ENCODE measurements around the gene CYBC1. TPM values are rescaled to one million over a fixed set of nuclear protein-coding genes. Genes with fewer than 3 reads are reported as not detected.

CYBC1 gene
- polyA plus RNA-seq, 3 donors, result 160 to 225 (median 217) TPM

GRCh38 chr17:82470065-82470464 is 19.5 kb upstream of the CYBC1 start:
- Histone ChIP-seq H3K9me3 (replicated peaks in 1 of 2; ENCODE audit: control insufficient read depth in 1 of 2, insufficient read depth in 1 of 2, low read length in 2 of 2) (no peaks in the 10 kb centered on the region), H3K27ac (ENCODE audit: low read depth in 1 of 2, low read length in 2 of 2) (no peak overlapping the region), H3K4me2 (replicated peaks; ENCODE audit: extremely low read depth, low read length, poor library complexity, severe bottlenecking) (no peak overlapping the region)

GRCh38 chr17:82468692-82469091 is 18.1 kb upstream of the CYBC1 start:
- H4K20me1 ChIP-seq (ENCODE audit: insufficient read depth, low read length), result peaks cover 11% of the 10 kb centered on the region
- no peak overlapping the region for H3K9ac ChIP-seq (ENCODE audit: insufficient read depth, low read length, poor library complexity, severe bottlenecking)
- TF ChIP-seq CTCF (IDR thresholded peaks at IDR 0.05), result no peak
- H3K4me3 ChIP-seq (replicated peaks in 1 of 3; ENCODE audit: low read depth in 2 of 3, low read length in 3 of 3), result no peak overlapping the region
- no peak overlapping the region for H3K27ac ChIP-seq (ENCODE audit: low read depth in 1 of 2, low read length in 2 of 2)
- peaks cover 72 to 89% of the 10 kb centered on the region in 2 donors for H3K36me3 ChIP-seq (replicated peaks in 1 of 2; ENCODE audit: control insufficient read depth in 1 of 2, insufficient read depth in 2 of 2, low read length in 2 of 2)
- Mint-ChIP-seq H3K4me3 (no peak overlapping the region), H3K36me3 (peaks cover 64 to 92% of the 10 kb centered on the region in 2 donors), H3K27ac (no peak overlapping the region), H3K4me1 (no peaks in the 10 kb centered on the region), H3K27me3 (ENCODE audit: low read depth in 3 of 3) (no peaks in the 10 kb centered on the region), H3K9me3 (peaks cover 0 to 4% (median 0%) of the 10 kb centered on the region in 7 donors)
- no peaks in the 10 kb centered on the region for H3K4me1 ChIP-seq (ENCODE audit: control insufficient read depth in 1 of 2, insufficient read depth in 2 of 2, low read length in 2 of 2)
- H3K9me3 ChIP-seq (replicated peaks in 1 of 2; ENCODE audit: control insufficient read depth in 1 of 2, insufficient read depth in 1 of 2, low read length in 2 of 2), result no peaks in the 10 kb centered on the region
- H3K4me2 ChIP-seq (replicated peaks; ENCODE audit: extremely low read depth, low read length, poor library complexity, severe bottlenecking), result no peak overlapping the region
- no peak for DNase-seq
- H2AFZ ChIP-seq (ENCODE audit: insufficient read depth, low read depth, low read length, poor library complexity, severe bottlenecking), result no peak overlapping the region
- intact Hi-C loops (cut with micrococcal nuclease), result no loop called here
- H3K27me3 ChIP-seq (ENCODE audit: control insufficient read depth in 2 of 2, insufficient read depth in 2 of 2, low read length in 2 of 2), result no peaks in the 10 kb centered on the region
- WGBS (ENCODE audit: insufficient coverage), result 100% methylated on average over 7 of the region's 7 CpGs
- peaks cover 2% of the 10 kb centered on the region for H3K79me2 ChIP-seq (ENCODE audit: insufficient read depth, low read length)

More at GRCh38 chr17:82470065-82470464, 19.5 kb upstream of the CYBC1 start:
- H3K79me2 ChIP-seq (ENCODE audit: insufficient read depth, low read length), result peaks cover 2% of the 10 kb centered on the region
- H3K9me3 Mint-ChIP-seq, result peaks cover 0 to 4% (median 0%) of the 10 kb centered on the region in 7 donors
- peaks cover 70 to 89% of the 10 kb centered on the region in 2 donors for H3K36me3 ChIP-seq (replicated peaks in 1 of 2; ENCODE audit: control insufficient read depth in 1 of 2, insufficient read depth in 2 of 2, low read length in 2 of 2)
- H3K4me3 Mint-ChIP-seq, result no peak overlapping the region
- H3K9ac ChIP-seq (ENCODE audit: insufficient read depth, low read length, poor library complexity, severe bottlenecking), result no peak overlapping the region
- no peak overlapping the region for H3K4me3 ChIP-seq (replicated peaks in 1 of 3; ENCODE audit: low read depth in 2 of 3, low read length in 3 of 3)
- no peaks in the 10 kb centered on the region for H3K4me1 Mint-ChIP-seq
- 100% methylated on average over 3 of the region's 7 CpGs for WGBS (ENCODE audit: insufficient coverage)
- H3K27ac Mint-ChIP-seq, result peak overlapping the region in 1 of 7 donors; percentile 27
- peaks cover 2% of the 10 kb centered on the region for H4K20me1 ChIP-seq (ENCODE audit: insufficient read depth, low read length)
- intact Hi-C loops (cut with micrococcal nuclease), result no loop called here
- no peak for TF ChIP-seq CTCF (IDR thresholded peaks at IDR 0.05)
- peaks cover 64 to 92% of the 10 kb centered on the region in 2 donors for H3K36me3 Mint-ChIP-seq
- H3K27me3 Mint-ChIP-seq (ENCODE audit: low read depth in 3 of 3), result no peaks in the 10 kb centered on the region
- no peak for DNase-seq
- no peaks in the 10 kb centered on the region for H3K27me3 ChIP-seq (ENCODE audit: control insufficient read depth in 2 of 2, insufficient read depth in 2 of 2, low read length in 2 of 2)
- no peak overlapping the region for H2AFZ ChIP-seq (ENCODE audit: insufficient read depth, low read depth, low read length, poor library complexity, severe bottlenecking)
- H3K4me1 ChIP-seq (ENCODE audit: control insufficient read depth in 1 of 2, insufficient read depth in 2 of 2, low read length in 2 of 2), result no peaks in the 10 kb centered on the region
